Measurements from ENCODE around the gene CHD9.

Gene CHD9

GRCh38 chr16:53022374-53022773 lies 32.4 kb upstream of the CHD9 start:
- Histone ChIP-seq H3K9me2 (replicated peaks; ENCODE audit: insufficient read depth, low read length) (no peaks in the 10 kb centered on the region), H3K9ac (ENCODE audit: low read length) (no peak overlapping the region), H4K20me1 (ENCODE audit: low read depth, low read length) (no peaks in the 10 kb centered on the region), H3K9me3 (ENCODE audit: insufficient read depth, low read length) (no peaks in the 10 kb centered on the region), H3K4me3 (ENCODE audit: insufficient read depth, low read length, poor library complexity, severe bottlenecking) (no peak overlapping the region), H3K4me2 (ENCODE audit: low read depth, low read length, poor library complexity, severe bottlenecking) (no peak overlapping the region), H3K36me3 (ENCODE audit: low read length) (no peaks in the 10 kb centered on the region), H3K27ac (ENCODE audit: low read depth, low read length) (no peak overlapping the region), H3F3A (ENCODE audit: insufficient read depth) (no peaks in the 10 kb centered on the region), H2AFZ (ENCODE audit: low read depth, low read length, severe bottlenecking) (no peak overlapping the region), H3K27me3 (ENCODE audit: low read length) (no peaks in the 10 kb centered on the region), H3K79me2 (ENCODE audit: insufficient read depth, low read length) (no peaks in the 10 kb centered on the region)
- no peak for TF ChIP-seq EZH2phosphoT487 (conservative IDR thresholded peaks at IDR 0.05; ENCODE audit: low read length)
- TF ChIP-seq, protein P1, sequence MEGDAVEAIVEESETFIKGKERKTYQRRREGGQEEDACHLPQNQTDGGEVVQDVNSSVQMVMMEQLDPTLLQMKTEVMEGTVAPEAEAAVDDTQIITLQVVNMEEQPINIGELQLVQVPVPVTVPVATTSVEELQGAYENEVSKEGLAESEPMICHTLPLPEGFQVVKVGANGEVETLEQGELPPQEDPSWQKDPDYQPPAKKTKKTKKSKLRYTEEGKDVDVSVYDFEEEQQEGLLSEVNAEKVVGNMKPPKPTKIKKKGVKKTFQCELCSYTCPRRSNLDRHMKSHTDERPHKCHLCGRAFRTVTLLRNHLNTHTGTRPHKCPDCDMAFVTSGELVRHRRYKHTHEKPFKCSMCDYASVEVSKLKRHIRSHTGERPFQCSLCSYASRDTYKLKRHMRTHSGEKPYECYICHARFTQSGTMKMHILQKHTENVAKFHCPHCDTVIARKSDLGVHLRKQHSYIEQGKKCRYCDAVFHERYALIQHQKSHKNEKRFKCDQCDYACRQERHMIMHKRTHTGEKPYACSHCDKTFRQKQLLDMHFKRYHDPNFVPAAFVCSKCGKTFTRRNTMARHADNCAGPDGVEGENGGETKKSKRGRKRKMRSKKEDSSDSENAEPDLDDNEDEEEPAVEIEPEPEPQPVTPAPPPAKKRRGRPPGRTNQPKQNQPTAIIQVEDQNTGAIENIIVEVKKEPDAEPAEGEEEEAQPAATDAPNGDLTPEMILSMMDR (IDR thresholded peaks at IDR 0.05; ENCODE audit: insufficient read depth, low read length, poor library complexity, severe bottlenecking), result peak; percentile 23

GRCh38 chr16:53024045-53024444 lies 30.7 kb upstream of the CHD9 start:
- TF ChIP-seq, protein P1 (IDR thresholded peaks at IDR 0.05; ENCODE audit: insufficient read depth, low read length, poor library complexity, severe bottlenecking), result no peak
- no peak for TF ChIP-seq EZH2phosphoT487 (conservative IDR thresholded peaks at IDR 0.05; ENCODE audit: low read length)
- H3K27ac ChIP-seq (ENCODE audit: low read depth, low read length), result no peak overlapping the region
- H3K27me3 ChIP-seq (ENCODE audit: low read length), result no peaks in the 10 kb centered on the region
- no peaks in the 10 kb centered on the region for H3F3A ChIP-seq (ENCODE audit: insufficient read depth)
- no peak overlapping the region for H3K9ac ChIP-seq (ENCODE audit: low read length)
- H2AFZ ChIP-seq (ENCODE audit: low read depth, low read length, severe bottlenecking), result no peak overlapping the region
- no peaks in the 10 kb centered on the region for H3K9me2 ChIP-seq (replicated peaks; ENCODE audit: insufficient read depth, low read length)
- H3K79me2 ChIP-seq (ENCODE audit: insufficient read depth, low read length), result no peaks in the 10 kb centered on the region
- no peaks in the 10 kb centered on the region for H3K36me3 ChIP-seq (ENCODE audit: low read length)
- H3K4me3 ChIP-seq (ENCODE audit: insufficient read depth, low read length, poor library complexity, severe bottlenecking), result no peak overlapping the region
- H4K20me1 ChIP-seq (ENCODE audit: low read depth, low read length), result no peaks in the 10 kb centered on the region
- H3K4me2 ChIP-seq (ENCODE audit: low read depth, low read length, poor library complexity, severe bottlenecking), result no peak overlapping the region
- no peaks in the 10 kb centered on the region for H3K9me3 ChIP-seq (ENCODE audit: insufficient read depth, low read length)

- H3K36me3 ChIP-seq (ENCODE audit: low read length), result no peaks in the 10 kb centered on the region
- no peaks in the 10 kb centered on the region for H3K27me3 ChIP-seq (ENCODE audit: low read length)
- no peaks in the 10 kb centered on the region for H3K79me2 ChIP-seq (ENCODE audit: insufficient read depth, low read length)
- H3K4me3 ChIP-seq (ENCODE audit: insufficient read depth, low read length, poor library complexity, severe bottlenecking), result no peak overlapping the region
- no peaks in the 10 kb centered on the region for H3K9me2 ChIP-seq (replicated peaks; ENCODE audit: insufficient read depth, low read length)
- H3K27ac ChIP-seq (ENCODE audit: low read depth, low read length), result no peak overlapping the region
- no peaks in the 10 kb centered on the region for H3F3A ChIP-seq (ENCODE audit: insufficient read depth)
- H3K9ac ChIP-seq (ENCODE audit: low read length), result no peak overlapping the region
- no peaks in the 10 kb centered on the region for H4K20me1 ChIP-seq (ENCODE audit: low read depth, low read length)
- TF ChIP-seq EZH2phosphoT487 (conservative IDR thresholded peaks at IDR 0.05; ENCODE audit: low read length), result no peak
- TF ChIP-seq, protein P1 (IDR thresholded peaks at IDR 0.05; ENCODE audit: insufficient read depth, low read length, poor library complexity, severe bottlenecking), result no peak
- no peak overlapping the region for H2AFZ ChIP-seq (ENCODE audit: low read depth, low read length, severe bottlenecking)
- H3K4me2 ChIP-seq (ENCODE audit: low read depth, low read length, poor library complexity, severe bottlenecking), result no peak overlapping the region
- H3K9me3 ChIP-seq (ENCODE audit: insufficient read depth, low read length), result peaks cover 8% of the 10 kb centered on the region; the same call in 1 of the 2 replicates
Measured at GRCh38 chr16:53029971-53030370, 24.8 kb upstream of the CHD9 start.
